Measurements from ENCODE around the gene RBPMS2.

DNA sequence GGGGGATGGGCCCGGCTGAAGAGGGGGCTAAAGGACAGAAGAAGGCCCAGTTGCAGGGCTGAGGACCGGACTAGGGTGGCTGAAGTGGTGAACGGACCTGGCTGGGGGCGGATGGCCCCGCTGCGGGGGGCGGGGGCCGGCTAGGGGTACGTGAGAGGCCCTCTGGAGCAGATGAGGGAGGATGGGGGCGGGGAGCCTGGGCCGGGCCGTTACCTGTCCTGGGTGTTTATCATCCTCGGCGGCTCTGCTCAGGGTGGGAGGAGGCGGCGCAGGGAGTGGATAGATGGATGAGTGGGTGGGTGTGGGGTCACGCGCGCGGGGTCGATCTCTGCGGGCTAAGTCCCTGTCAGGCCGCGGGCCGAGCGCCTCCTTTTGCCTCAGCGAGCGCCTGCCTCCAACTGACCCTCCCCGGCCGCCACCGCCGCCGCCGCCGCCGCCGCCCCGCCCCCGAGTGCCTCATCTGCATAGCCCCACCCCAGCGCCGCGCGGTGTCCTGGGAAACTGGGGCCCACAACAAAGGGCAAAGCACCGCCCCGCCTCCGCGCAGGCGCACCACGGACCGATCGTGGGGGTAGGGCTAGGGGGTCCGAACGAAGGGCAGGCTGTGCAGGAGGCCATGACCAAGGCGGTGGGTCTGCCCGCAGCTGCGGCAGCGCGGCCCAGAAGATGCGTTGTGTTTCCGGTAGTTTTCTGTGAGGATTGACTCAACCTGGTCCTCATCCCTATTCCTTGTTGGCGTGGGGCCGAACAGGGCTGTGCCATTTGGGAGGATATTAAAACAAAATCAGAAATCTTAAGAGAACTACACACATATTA lies 72.4 kb downstream of the RBPMS2 start:
- TF ChIP-seq CTCF (IDR thresholded peaks at IDR 0.05): no peak
- peak; percentile 56 to 89 (median 87) for TF ChIP-seq POLR2A (IDR thresholded peaks at IDR 0.05)
